A673 (cell line): Measurements from ENCODE around the gene GALNT2.

Source experiments
- EZH2 ChIP-seq: fragments of 200-600 bp; sonication (generic); IDR thresholded peaks from 2 replicates; pipeline ENCODE4 v1.6.1; 2017; ENCODE audit warnings: borderline replicate concordance, low read depth, mild to moderate bottlenecking, mixed read lengths, antibody characterized with exemption, low read length; ENCODE audit not compliant: poor library complexity, severe bottlenecking
- TF ChIP-seq, protein P1 (sequence below): fragments of 300-800, 200-600 bp; sonication (generic); conservative IDR thresholded peaks from 2 replicates; pipeline ENCODE4 v1.5.1; 2017; ENCODE audit warnings: low read depth, mild to moderate bottlenecking, antibody characterized with exemption, low read length, moderate library complexity, mixed read lengths

DNA sequence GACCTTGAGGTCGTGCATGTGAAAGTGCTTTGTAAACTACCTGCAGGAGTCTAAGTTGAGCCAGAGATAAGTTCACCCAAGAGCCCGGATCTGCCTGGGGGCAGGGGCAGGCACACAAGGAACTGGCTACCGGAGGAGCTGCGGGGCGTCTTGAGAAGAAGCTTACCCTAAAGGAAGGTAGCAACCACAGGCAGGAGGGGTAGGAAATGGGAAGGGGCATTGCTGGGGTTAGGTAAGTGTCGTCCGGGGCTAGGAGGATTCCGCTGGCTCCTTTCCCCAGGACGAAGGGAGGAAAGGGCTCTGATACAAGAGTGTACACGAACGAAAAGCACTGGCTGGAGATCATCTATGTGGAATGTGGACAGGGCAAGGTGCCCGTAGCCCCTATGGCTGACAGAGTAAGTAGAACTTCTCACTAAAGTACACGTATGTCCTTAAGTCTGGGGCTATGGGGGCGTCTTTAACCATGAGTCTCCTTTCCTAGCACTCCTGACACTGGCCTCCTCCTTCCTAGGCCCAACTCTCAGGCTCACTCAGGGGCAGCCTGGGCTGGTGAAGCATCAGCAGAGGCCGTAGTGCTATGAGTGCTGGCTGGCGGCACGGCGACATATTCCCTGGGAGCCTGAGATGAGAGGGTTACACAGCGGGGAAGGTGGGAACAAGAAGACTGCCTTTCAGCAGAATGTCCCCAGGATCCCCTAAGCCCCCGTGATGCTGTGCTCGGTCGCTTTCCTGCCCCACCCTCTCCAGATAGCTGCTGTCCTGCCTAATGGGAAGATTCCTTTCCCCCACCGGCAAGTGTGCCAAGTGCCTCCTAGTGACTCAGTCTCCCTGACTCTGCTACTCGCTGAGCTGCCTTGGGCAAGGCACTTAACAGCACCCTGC is 9.1 kb upstream of the GALNT2 start:
- TF ChIP-seq, protein P1, sequence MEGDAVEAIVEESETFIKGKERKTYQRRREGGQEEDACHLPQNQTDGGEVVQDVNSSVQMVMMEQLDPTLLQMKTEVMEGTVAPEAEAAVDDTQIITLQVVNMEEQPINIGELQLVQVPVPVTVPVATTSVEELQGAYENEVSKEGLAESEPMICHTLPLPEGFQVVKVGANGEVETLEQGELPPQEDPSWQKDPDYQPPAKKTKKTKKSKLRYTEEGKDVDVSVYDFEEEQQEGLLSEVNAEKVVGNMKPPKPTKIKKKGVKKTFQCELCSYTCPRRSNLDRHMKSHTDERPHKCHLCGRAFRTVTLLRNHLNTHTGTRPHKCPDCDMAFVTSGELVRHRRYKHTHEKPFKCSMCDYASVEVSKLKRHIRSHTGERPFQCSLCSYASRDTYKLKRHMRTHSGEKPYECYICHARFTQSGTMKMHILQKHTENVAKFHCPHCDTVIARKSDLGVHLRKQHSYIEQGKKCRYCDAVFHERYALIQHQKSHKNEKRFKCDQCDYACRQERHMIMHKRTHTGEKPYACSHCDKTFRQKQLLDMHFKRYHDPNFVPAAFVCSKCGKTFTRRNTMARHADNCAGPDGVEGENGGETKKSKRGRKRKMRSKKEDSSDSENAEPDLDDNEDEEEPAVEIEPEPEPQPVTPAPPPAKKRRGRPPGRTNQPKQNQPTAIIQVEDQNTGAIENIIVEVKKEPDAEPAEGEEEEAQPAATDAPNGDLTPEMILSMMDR, result no peak
- no peak for TF ChIP-seq EZH2
